Keratinocyte (primary cell): ENCODE results near the gene BHLHE40. TPM values are rescaled to one million over a fixed set of nuclear protein-coding genes. Genes with fewer than 3 reads are reported as not detected.

Source experiments
- DNase-seq: peaks from one replicate; pipeline ENCODE4 v3.0.0-alpha.2; 2011; ENCODE audit warnings: low read depth, missing footprints, low spot score
- FAIRE-seq: peaks from 2 replicates; lab custom pipeline; 2011; peaks lifted over from hg19 to GRCh38; lab: Jason Lieb, UNC
- H2AFZ ChIP-seq: 2 replicates; pipeline ENCODE4 v1.6.0; 2012; ENCODE audit warnings: low read length, control low read depth, inconsistent platforms; ENCODE audit not compliant: control insufficient read depth
- H3K27ac ChIP-seq: 2 replicates; pipeline ENCODE4 v1.5.1; 2011; ENCODE audit warnings: low read length; ENCODE audit not compliant: control insufficient read depth, insufficient read depth
- H3K27me3 ChIP-seq: 3 replicates; pipeline ENCODE4 v1.6.0; 2011; ENCODE audit warnings: low read length; ENCODE audit not compliant: control insufficient read depth, insufficient read depth; ENCODE audit errors: extremely low read depth
- H3K36me3 ChIP-seq, 2 experiments: 2 replicates in 1 of 2; 3 replicates in 1 of 2; pipeline ENCODE4 v1.5.1; 2011; ENCODE audit warnings: low read length in 2 of 2, mild to moderate bottlenecking in 1 of 2; ENCODE audit not compliant: control insufficient read depth in 2 of 2, insufficient read depth in 2 of 2; ENCODE audit errors: extremely low read depth in 1 of 2
- H3K4me1 ChIP-seq: 3 replicates; pipeline ENCODE4 v1.5.1; 2011; ENCODE audit warnings: low read length; ENCODE audit not compliant: control insufficient read depth, insufficient read depth; ENCODE audit errors: extremely low read depth
- H3K4me2 ChIP-seq: 3 replicates; pipeline ENCODE4 v1.6.0; 2011; ENCODE audit warnings: low read depth, low read length; ENCODE audit not compliant: control insufficient read depth, insufficient read depth; ENCODE audit errors: extremely low read depth
- H3K4me3 ChIP-seq, 3 experiments: fragments of 200-600 bp in 1 of 3; sonication (generic) in 1 of 3; 2 replicates in 2 of 3; 3 replicates in 1 of 3; pipeline ENCODE4 v1.5.1; 2011 to 2016; ENCODE audit warnings: low read length in 3 of 3, mild to moderate bottlenecking in 3 of 3, control low read depth in 2 of 3, inconsistent platforms in 1 of 3, low read depth in 1 of 3, mixed read lengths in 1 of 3, mixed run types in 1 of 3, moderate library complexity in 1 of 3; ENCODE audit not compliant: control insufficient read depth in 2 of 3, insufficient read depth in 2 of 3; ENCODE audit errors: extremely low read depth in 1 of 3
- H3K79me2 ChIP-seq: 2 replicates; pipeline ENCODE4 v1.6.0; 2012; ENCODE audit warnings: low read length; ENCODE audit not compliant: control insufficient read depth, insufficient read depth
- H3K9ac ChIP-seq: 3 replicates; pipeline ENCODE4 v1.6.0; 2011; ENCODE audit warnings: low read length; ENCODE audit not compliant: control insufficient read depth, insufficient read depth; ENCODE audit errors: extremely low read depth
- H3K9me1 ChIP-seq: 3 replicates; pipeline ENCODE4 v1.6.0; 2011; ENCODE audit warnings: low read length; ENCODE audit not compliant: control insufficient read depth, insufficient read depth; ENCODE audit errors: extremely low read depth
- H3K9me3 ChIP-seq: 2 replicates; pipeline ENCODE4 v1.5.1; 2012; ENCODE audit warnings: low read depth, low read length; ENCODE audit not compliant: control insufficient read depth
- H4K20me1 ChIP-seq: 3 replicates; pipeline ENCODE4 v1.6.0; 2011; ENCODE audit warnings: low read length; ENCODE audit not compliant: control insufficient read depth, insufficient read depth; ENCODE audit errors: extremely low read depth
- EZH2 ChIP-seq: IDR thresholded peaks from one replicate; pipeline ENCODE4 v1.6.1; 2012; ENCODE audit warnings: inconsistent platforms, mild to moderate bottlenecking, low read length, moderate library complexity
- dilution Hi-C: fragments of 300-500 bp; cut with MboI; formaldehyde crosslinking; loops from one replicate; pipeline ENCODE4 v1.7.0; 2020; ENCODE audit warnings: low sequenced_read_pairs; ENCODE audit not compliant: extremely low pct_ligation_motif_present
- polyA plus RNA-seq, 5 experiments: library from polyadenylated mRNA; depleted of rRNA in 3 of 5; stranded (reverse) in 3 of 5; stranded (forward) in 1 of 5; unstranded in 1 of 5; fragments of >200 nt; gene quantifications; 1 replicate in 1 of 5; 2 replicates in 3 of 5; 3 replicates in 1 of 5; pipeline versions ENCODE4 v1.2.1 to v1.2.3, GENCODE V29; 2011 to 2012; ENCODE audit warnings: missing spikeins in 2 of 5, low read depth in 1 of 5, low replicate concordance in 1 of 5
- TF ChIP-seq, protein P1 (sequence below), 3 experiments: IDR thresholded peaks in 1 of 3; conservative IDR thresholded peaks in 1 of 3; optimal IDR thresholded peaks in 1 of 3; 2 replicates in 2 of 3; 3 replicates in 1 of 3; pipeline versions ENCODE3 to v1.5.1; 2011; ENCODE audit warnings: low read length in 3 of 3, mild to moderate bottlenecking in 3 of 3, moderate library complexity in 2 of 3, control low read depth in 1 of 3, inconsistent platforms in 1 of 3; ENCODE audit not compliant: insufficient read depth in 2 of 3; ENCODE audit errors: extremely low read depth in 1 of 3

BHLHE40 gene
- polyA plus RNA-seq, 1 donor (not counting 4 experiments of a cell fraction or from before 2014, with no cell fraction given): 95.7 TPM

DNA sequence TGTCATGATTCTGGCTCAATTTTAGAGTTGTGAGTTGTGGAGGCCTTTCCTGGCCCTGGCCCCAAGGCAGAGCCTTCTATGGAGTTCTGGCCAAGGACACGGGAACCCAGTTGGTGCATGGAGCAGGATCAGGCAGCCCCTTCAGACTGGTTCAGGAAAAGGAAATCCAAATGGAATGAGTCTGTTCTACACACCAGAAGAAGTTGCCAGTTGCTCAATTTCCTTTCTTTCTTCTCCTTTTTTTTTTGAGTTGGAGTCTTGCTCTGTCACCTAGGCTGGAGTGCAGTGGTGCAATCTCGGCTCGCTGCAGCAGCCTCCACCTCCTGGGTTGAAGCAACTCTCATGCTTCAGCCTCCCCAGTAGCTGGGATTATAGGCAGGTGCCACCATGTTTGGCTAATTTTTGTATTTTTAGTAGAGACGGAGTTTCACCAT is 28.9 kb upstream of the BHLHE40 start:
- Histone ChIP-seq H2AFZ (no peak overlapping the region), H3K4me3 (no peak overlapping the region), H3K79me2 (no peaks in the 10 kb centered on the region), H3K4me1 (no peaks in the 10 kb centered on the region), H3K4me2 (no peak overlapping the region), H3K36me3 (no peaks in the 10 kb centered on the region), H3K27me3 (no peaks in the 10 kb centered on the region), H3K9ac (no peak overlapping the region), H3K27ac (no peak overlapping the region), H3K9me1 (no peaks in the 10 kb centered on the region), H4K20me1 (no peaks in the 10 kb centered on the region), H3K9me3 (no peaks in the 10 kb centered on the region)
- DNase-seq: no peak
- no peak for FAIRE-seq
- TF ChIP-seq, protein P1, sequence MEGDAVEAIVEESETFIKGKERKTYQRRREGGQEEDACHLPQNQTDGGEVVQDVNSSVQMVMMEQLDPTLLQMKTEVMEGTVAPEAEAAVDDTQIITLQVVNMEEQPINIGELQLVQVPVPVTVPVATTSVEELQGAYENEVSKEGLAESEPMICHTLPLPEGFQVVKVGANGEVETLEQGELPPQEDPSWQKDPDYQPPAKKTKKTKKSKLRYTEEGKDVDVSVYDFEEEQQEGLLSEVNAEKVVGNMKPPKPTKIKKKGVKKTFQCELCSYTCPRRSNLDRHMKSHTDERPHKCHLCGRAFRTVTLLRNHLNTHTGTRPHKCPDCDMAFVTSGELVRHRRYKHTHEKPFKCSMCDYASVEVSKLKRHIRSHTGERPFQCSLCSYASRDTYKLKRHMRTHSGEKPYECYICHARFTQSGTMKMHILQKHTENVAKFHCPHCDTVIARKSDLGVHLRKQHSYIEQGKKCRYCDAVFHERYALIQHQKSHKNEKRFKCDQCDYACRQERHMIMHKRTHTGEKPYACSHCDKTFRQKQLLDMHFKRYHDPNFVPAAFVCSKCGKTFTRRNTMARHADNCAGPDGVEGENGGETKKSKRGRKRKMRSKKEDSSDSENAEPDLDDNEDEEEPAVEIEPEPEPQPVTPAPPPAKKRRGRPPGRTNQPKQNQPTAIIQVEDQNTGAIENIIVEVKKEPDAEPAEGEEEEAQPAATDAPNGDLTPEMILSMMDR (optimal IDR thresholded peaks at IDR 0.05 in 1 of 3, IDR thresholded peaks at IDR 0.05 in 1 of 3, conservative IDR thresholded peaks at IDR 0.05 in 1 of 3; ENCODE audit: extremely low read depth in 1 of 3, insufficient read depth in 2 of 3, low read length in 3 of 3): no peak
- TF ChIP-seq EZH2: no peak
- dilution Hi-C loops: no loop called here

- Histone ChIP-seq H3K9me3 (no peaks in the 10 kb centered on the region), H3K79me2 (no peaks in the 10 kb centered on the region), H3K9ac (no peak overlapping the region), H2AFZ (no peak overlapping the region), H3K27me3 (no peaks in the 10 kb centered on the region), H3K4me2 (no peak overlapping the region), H3K4me1 (no peaks in the 10 kb centered on the region), H3K36me3 (no peaks in the 10 kb centered on the region), H3K27ac (no peak overlapping the region), H4K20me1 (no peaks in the 10 kb centered on the region), H3K4me3 (no peak overlapping the region), H3K9me1 (no peaks in the 10 kb centered on the region)
- FAIRE-seq (no peak), DNase-seq (no peak)
- TF ChIP-seq, protein P1 (optimal IDR thresholded peaks at IDR 0.05 in 1 of 3, IDR thresholded peaks at IDR 0.05 in 1 of 3, conservative IDR thresholded peaks at IDR 0.05 in 1 of 3; ENCODE audit: extremely low read depth in 1 of 3, insufficient read depth in 2 of 3, low read length in 3 of 3): no peak
- TF ChIP-seq EZH2: no peak
- dilution Hi-C loops: no loop called here
These were observed 28.3 kb upstream of the BHLHE40 start for GRCh38 chr3:4950948-4951347.
